OCI-LY7 (cell line): ENCODE measurements around the gene RAB29.

ENCODE experiments used
- CTCF ChIP-seq: fragments of 200-600 bp; sonication (generic); conservative IDR thresholded peaks from 2 replicates; pipeline ENCODE4 v1.5.1; 2014; ENCODE audit warnings: mild to moderate bottlenecking, antibody characterized with exemption, low read length, moderate library complexity, mixed read lengths
- EZH2phosphoT487 ChIP-seq: fragments of 200-600 bp; sonication (generic); IDR thresholded peaks from 2 replicates; pipeline ENCODE4 v1.6.1; 2018; ENCODE audit warnings: low read depth, borderline replicate concordance, mild to moderate bottlenecking, mixed run types, antibody characterized with exemption, low read length, moderate library complexity, mixed read lengths

DNA sequence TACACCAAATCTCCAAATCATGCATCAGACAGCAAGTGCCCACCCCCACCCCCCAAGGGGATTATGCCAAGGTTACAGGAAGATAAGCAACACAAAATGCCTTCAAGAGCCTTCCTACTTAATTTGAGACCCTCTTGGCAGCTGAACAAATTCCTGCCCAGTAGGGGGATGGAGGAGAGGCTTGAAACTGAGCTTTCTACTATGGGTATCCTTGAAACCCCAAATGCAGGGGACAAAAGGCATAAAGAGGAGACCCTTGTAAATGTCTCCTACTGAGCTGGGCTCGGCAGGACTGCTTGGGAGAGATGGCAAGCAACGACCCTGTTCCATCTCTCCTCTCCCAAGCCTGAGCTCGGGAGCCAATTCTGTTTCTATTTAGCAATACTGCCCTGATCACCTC is 34.2 kb upstream of the RAB29 start:
- no peak for TF ChIP-seq CTCF
- TF ChIP-seq EZH2phosphoT487 = no peak
